ENCODE results near the gene DOCK1.

Gene DOCK1

DNA sequence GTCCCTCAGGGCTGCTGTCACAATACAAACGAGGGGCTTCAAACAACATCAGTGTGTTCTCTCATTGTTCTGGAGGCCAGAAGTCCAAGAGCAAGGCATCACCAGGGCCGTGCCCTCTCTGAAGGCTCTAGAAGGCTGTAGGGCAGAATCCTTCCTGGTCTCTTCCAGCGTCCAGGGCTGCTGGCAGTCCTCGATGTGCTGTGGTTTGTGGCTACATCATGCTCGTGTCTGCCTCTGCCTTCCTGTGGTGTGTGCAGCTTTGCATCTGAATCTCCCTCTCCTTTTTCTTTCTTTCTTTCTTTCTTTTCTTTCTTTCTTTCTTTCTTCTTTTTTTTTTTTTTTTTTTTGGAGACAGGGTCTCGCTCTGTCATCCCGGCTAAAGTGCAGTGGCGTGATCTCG lies 187.7 kb downstream of the DOCK1 start:
- no peak for DNase-seq

DNA sequence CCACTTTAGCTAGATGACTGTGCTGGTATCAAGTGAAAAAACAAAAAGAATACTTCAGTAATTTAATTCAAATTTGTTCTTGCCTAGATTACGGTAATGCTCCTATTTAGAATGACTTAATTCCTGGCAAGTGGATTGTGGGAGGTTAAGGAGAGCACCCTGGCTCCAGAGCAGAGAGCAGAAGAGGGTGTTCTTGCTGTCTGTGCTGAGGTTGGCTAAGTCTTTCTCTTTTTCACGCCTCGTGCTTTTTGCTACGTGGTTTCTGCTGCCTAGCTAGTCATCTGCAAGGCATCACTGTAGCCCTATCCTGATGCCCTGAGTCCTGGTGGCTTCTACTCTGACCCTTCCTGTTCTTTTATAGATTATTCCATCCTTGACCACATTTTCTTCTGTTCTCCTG lies 189.8 kb downstream of the DOCK1 start:
- no peak for DNase-seq

GRCh38 chr10:127100983-127101615 lies 195.9 kb downstream of the DOCK1 start:
- DNase-seq, result no peak

DNA sequence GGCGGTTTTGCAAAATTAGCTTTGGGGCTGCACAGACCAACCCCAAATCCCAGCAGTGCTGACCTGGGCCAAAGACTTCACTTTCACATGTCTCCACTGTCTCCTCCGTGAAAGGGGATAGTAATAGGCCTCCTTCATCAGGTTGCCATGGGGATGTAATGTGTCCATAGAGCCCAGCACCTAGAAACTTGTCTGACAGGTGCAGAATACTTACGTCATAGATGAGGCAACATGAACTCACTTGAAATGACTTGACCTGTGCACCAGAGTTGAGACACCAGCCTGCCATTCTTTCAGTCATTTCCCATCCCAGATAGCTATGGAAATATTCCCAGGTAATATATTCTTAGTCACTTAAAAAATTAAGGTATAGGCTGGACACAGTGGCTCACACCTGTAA lies 196.9 kb downstream of the DOCK1 start:
- no peak for DNase-seq

DNA sequence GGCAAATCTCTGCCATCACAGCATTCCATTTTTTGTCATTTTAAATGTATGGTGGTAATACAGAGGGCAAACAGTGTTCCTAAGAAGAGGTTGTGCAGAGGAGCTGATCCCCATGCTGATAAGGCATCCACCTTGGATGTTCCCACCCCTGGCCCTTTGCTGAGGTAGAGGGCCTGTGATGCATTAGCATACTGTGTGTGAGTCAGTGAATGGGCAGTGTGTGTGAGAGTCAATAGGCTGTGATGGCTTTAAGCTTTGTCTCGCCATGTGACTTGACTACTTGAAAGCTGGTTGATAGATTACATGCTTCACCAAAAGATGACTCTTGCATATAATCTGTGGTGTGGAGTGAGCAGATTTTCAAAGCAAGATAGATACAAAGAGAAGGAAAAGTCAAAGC lies 209.9 kb downstream of the DOCK1 start:
- DNase-seq, result no peak

DNA sequence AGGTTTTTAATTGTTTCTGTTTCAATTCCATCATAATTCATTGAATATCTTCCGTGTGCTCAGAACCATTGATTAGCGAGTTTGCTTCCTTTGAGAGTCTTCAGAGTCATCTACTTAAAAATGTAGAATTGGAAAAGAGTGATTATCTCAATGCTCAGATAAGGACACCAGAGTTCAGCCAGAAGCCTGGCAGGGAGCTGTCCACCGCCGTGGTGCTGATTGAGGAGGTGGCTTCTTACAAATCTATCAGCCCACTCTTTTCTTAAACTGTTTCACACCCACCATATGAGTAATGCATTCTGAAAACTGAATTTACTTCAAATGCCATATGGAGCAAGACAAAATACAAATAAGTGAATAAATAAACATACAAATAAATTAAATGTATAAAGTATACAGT lies 211.9 kb downstream of the DOCK1 start:
- DNase-seq, result no peak

DNA sequence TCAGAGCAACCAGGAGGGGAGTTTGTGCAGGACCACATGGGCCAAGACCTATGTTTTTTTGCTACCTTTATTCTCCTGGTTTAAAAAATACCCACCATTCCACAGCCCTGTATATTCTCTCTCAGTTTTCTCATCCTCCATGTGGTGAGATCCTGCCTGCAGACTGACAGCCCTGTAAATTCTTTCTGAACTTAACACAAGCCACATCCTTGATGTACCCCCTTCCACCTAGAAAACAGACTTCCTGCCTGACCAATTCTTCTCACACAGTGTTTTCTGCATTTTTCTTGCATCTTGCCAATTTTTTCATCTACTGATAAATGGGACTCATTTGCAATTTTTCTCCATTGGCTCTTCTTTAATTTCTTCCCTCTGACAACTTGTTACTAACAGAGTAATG lies 212.8 kb downstream of the DOCK1 start:
- no peak for DNase-seq

DNA sequence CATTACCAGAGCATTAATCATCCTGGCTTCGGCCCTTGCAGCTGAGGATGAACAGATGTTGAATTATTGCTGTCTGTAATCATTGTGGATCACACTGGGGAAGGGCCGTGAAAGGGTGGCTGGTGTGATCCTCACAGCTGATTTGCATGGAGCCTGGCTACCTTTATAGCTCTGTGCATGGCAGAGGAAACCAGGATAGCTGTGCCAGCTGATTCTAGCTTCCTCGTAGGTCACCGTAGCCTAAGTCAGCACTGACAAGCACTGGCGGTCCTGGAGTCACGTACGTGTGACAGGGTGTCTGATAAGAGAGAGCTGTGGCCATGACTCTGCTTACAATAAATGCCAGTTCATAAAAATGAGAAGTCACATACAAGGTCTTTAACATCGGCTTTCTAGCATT lies 214.7 kb downstream of the DOCK1 start:
- DNase-seq, result no peak

DNA sequence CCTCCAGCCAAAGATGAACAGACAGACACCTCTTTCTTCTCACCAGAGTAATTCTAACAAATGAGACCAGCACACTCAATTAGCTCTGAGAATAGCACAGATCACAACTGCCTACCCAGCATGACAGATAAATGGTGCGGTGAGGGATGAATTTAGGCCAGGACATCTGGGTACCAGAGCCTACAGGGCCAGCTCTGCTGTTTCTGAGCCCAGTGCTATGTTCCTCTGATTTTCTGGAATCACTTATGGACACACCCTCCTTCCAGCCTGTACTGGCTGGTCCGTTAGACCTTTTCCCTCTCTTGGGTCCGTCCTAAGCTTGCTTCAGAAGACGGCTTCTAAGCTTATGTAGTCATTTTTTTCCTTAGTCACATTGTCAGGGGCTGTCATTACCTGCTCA lies 217.6 kb downstream of the DOCK1 start:
- no peak for DNase-seq

DNA sequence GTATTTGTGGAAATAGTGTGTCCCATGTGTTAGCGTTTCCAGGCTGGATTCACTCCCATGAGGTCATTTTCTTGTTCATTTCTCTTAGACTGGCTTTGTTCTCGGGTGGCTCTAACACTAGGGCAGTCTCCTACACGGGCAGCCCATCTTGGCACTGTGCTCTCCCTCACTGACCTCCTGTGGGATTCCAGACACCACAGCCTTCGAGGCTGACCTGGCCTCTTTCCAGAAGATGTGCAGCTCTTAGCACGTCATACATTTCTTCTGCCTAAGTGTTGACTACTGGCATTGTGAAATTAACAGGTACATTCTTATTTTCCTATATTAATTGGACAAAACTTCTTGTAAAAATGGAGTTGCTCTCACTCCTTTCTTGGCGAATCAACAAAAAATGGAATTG lies 218.4 kb downstream of the DOCK1 start:
- DNase-seq, result no peak

DNA sequence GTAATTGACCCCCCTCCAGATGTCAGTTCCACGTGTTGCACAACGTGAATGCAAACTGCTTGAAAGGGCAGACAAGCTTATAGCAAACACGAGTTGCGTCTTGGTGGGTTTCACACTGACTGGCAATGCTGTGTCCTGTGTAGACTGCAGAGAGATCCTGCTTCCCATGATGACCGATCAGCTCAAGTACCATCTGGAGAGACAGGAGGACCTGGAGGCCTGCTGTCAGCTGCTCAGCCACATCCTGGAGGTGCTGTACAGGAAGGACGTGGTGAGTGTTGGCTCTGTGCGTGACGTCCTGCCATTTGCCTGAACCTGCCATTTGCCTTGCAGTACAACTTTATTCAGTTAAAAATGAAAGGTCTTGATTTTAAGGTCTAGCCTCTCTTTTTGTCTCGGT lies 220.1 kb downstream of the DOCK1 start:
- DNase-seq, result no peak

GRCh38 chr10:127127822-127128221 lies 222.6 kb downstream of the DOCK1 start:
- DNase-seq, result no peak

GRCh38 chr10:127129104-127129503 lies 223.9 kb downstream of the DOCK1 start:
- no peak for DNase-seq

- no peak for DNase-seq
Observed at GRCh38 chr10:127132451-127132850, 227.2 kb downstream of the DOCK1 start.

DNA sequence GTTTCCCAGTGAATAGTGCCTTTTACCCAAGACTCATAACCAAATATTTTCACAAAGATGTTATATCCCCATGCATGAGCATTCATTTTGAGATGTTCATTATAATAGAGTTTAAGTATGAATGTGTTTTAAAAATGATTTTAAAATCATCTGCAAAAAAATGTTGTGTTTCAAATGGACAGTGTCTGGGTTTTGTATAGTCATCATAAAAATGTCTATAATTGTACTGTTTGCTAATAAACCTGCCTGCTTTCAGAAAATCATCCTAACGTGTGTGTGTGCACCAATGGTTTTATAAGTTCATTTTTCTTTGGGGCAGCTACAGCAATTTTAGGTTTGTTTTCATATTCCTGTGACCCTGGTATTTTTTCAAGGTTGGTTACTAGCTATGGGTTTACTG lies 228.0 kb downstream of the DOCK1 start:
- no peak for DNase-seq

- no peak for DNase-seq
Observed at GRCh38 chr10:127133672-127134500, 228.7 kb downstream of the DOCK1 start.

- no peak for DNase-seq
Observed at GRCh38 chr10:127135844-127136577, 230.8 kb downstream of the DOCK1 start.

GRCh38 chr10:127137391-127137790 lies 232.2 kb downstream of the DOCK1 start:
- DNase-seq, result no peak

DNA sequence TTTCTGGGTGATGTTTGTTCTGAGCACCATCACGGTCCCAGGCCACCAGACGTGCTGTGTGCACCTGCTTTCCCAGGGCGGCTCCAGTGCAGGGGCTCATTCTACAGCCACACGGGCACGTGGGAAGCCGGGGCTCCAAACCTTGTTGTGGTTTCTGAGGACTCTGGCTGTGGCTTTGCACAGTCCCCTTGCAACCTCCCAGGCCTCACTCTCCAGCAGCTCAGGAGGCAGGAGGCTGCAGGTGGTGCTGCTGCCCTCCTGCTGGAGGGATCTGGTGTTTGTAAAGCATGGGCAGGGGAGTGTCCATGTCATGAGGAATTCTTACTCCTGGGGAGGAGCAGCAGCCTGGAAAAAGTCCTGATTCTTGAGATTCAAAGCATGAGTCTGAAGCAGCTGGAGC lies 236.9 kb downstream of the DOCK1 start:
- no peak for DNase-seq

- DNase-seq, result no peak
Observed at GRCh38 chr10:127142856-127143255, 237.6 kb downstream of the DOCK1 start.

DNA sequence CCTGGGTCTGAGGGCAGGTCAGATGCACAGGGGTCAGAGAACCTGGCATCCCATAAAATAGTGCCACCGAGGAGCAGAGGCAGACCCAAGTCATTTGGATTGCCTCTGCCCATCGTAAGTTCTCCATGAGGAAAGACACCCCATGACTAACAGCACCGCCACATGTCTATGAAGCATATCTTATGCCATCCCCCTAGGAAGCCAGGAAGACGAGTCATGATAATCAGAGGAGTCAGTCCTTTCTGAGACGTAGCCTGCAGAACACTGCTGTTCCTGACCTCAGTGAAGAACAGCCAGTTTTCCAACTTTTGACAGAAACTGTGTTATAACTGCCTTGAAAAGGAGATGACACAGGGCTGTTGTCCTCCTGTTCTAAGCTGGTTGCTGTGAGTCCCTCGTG lies 239.9 kb downstream of the DOCK1 start:
- no peak for DNase-seq

- no peak for DNase-seq
Observed at GRCh38 chr10:127146661-127147060, 241.4 kb downstream of the DOCK1 start.

- no peak for DNase-seq
Observed at GRCh38 chr10:127148066-127148932, 243.1 kb downstream of the DOCK1 start.

Data from CD4-positive, alpha-beta T cell treated with Interleukin-4 for 1 hour (primary cell).